GM12878 (cell line): ENCODE data around the gene FAM76A. TPM values are rescaled to one million over a fixed set of nuclear protein-coding genes. Genes with fewer than 3 reads are reported as not detected.

Experiments
- ATAC-seq: fragments of 200-7000 bp; cut with Tn5 transposase; 3 replicates; pipeline ENCODE4 v1.9.1; 2020; ENCODE audit warnings: mild to moderate bottlenecking, moderate library complexity
- BruUV-seq: library from RNA; stranded (reverse); fragments of 400-500 nt; replicated peaks from 2 replicates; lab custom pipeline; 2021; lab: Mats Ljungman, UMichigan
- CTCF ChIA-PET: fragments of 300-600 bp; sonication (Branson Sonifier 250); formaldehyde crosslinking; extraction: SDS; loops from one replicate; lab custom pipeline; 2021; ENCODE audit warnings: inconsistent platforms; lab: Yijun Ruan, JAX
- POLR2A ChIA-PET: fragments of 350-600 bp; formaldehyde crosslinking; extraction: SDS; loops from one replicate; lab custom pipeline; 2021; ENCODE audit warnings: inconsistent platforms; lab: Charles Lee
- RAD21 ChIA-PET: fragments of 300-600 bp; sonication (Branson Sonifier 250); formaldehyde crosslinking; loops from one replicate; lab custom pipeline; 2023; ENCODE audit warnings: antibody characterized with exemption; ENCODE audit not compliant: unreplicated experiment; lab: Charles Lee
- SMC1A ChIA-PET: fragments of 300-600 bp; sonication (Branson Sonifier 250); formaldehyde crosslinking; loops from one replicate; lab custom pipeline; 2023; ENCODE audit not compliant: unreplicated experiment, uncharacterized antibody; lab: Charles Lee
- DNase-seq: peaks from one replicate; pipeline ENCODE4 v3.0.0-alpha.2; 2011; ENCODE audit warnings: low read depth, low spot score
- FAIRE-seq: peaks from 3 replicates; lab custom pipeline; 2011; peaks lifted over from hg19 to GRCh38; lab: Jason Lieb, UNC
- H2AFZ ChIP-seq: 2 replicates; pipeline ENCODE4 v1.6.0; 2011; ENCODE audit warnings: low read depth, low read length, control low read depth; ENCODE audit not compliant: control insufficient read depth
- H3K27ac ChIP-seq: 2 replicates; pipeline ENCODE4 v1.5.1; 2011; ENCODE audit warnings: control low read depth; ENCODE audit not compliant: control insufficient read depth, insufficient read depth
- H3K27me3 ChIP-seq, 2 experiments: replicated peaks in 1 of 2; 2 replicates each; pipeline versions ENCODE4 v1.6.0 to v1.6.1; 2011; ENCODE audit warnings: low read length in 1 of 2; ENCODE audit not compliant: control insufficient read depth in 2 of 2, insufficient read depth in 2 of 2
- H3K36me3 ChIP-seq, 2 experiments: 2 replicates each; pipeline ENCODE4 v1.5.1; 2011; ENCODE audit warnings: low read length in 1 of 2; ENCODE audit not compliant: control insufficient read depth in 2 of 2, insufficient read depth in 2 of 2
- H3K4me1 ChIP-seq: 2 replicates; pipeline ENCODE4 v1.6.1; 2011; ENCODE audit warnings: mild to moderate bottlenecking, low read length, moderate library complexity, mixed read lengths; ENCODE audit not compliant: control insufficient read depth, insufficient read depth
- H3K4me2 ChIP-seq: 2 replicates; pipeline ENCODE4 v1.6.0; 2011; ENCODE audit warnings: control low read depth; ENCODE audit not compliant: control insufficient read depth, insufficient read depth
- H3K4me3 ChIP-seq: fragments of 200-600 bp; sonication (generic); 2 replicates; pipeline ENCODE4 v1.5.1; 2016
- H3K79me2 ChIP-seq: 2 replicates; pipeline ENCODE4 v1.6.0; 2011; ENCODE audit warnings: low read length; ENCODE audit not compliant: control insufficient read depth, insufficient read depth
- H3K9ac ChIP-seq: 2 replicates; pipeline ENCODE4 v1.8.0; 2011; ENCODE audit warnings: low read length, control low read depth, mixed read lengths; ENCODE audit not compliant: control insufficient read depth, insufficient read depth
- H3K9me3 ChIP-seq: replicated peaks from 3 replicates; pipeline ENCODE4 v1.5.1; 2011; ENCODE audit warnings: mild to moderate bottlenecking, low read length; ENCODE audit not compliant: control insufficient read depth, insufficient read depth
- H4K20me1 ChIP-seq: 2 replicates; pipeline ENCODE4 v1.6.0; 2011; ENCODE audit not compliant: control insufficient read depth, insufficient read depth
- IRF4 ChIP-seq: IDR thresholded peaks from 2 replicates; pipeline ENCODE4 v1.6.1; 2011; ENCODE audit warnings: low read depth, low read length
- NBN ChIP-seq: fragments of 450-650 bp; IDR thresholded peaks from 2 replicates; pipeline ENCODE4 v1.6.1; 2016
- NFYA ChIP-seq: IDR thresholded peaks from 2 replicates; pipeline ENCODE4 v1.6.1; 2011; ENCODE audit warnings: low read depth, mild to moderate bottlenecking, low read length, improper control_type of control experiment, borderline replicate concordance
- NRF1 ChIP-seq: conservative IDR thresholded peaks from 2 replicates; pipeline ENCODE4 v1.6.1; 2011; ENCODE audit warnings: mild to moderate bottlenecking, low read depth, low read length, improper control_type of control experiment
- SIX5 ChIP-seq: IDR thresholded peaks from 2 replicates; pipeline ENCODE4 v1.6.1; 2011; ENCODE audit warnings: mild to moderate bottlenecking, low read depth, low read length, moderate library complexity; ENCODE audit not compliant: severe bottlenecking
- WGBS: methylation state at CpG from one replicate; pipeline ENCODE4 v1.1.6; 2016; ENCODE audit warnings: low lambda C conversion rate; ENCODE audit not compliant: insufficient replicate concordance, insufficient coverage; ENCODE audit errors: missing lambda C conversion rate; 5-methylcytosine and 5-hydroxymethylcytosine counted together
- in situ Hi-C: fragments of 300-500 bp; cut with MboI; formaldehyde crosslinking; loops from 9 replicates; pipeline ENCODE4 v1.14.3; 2018; ENCODE audit warnings: mixed read lengths
- intact Hi-C: fragments of 100-400 bp; cut with micrococcal nuclease; formaldehyde crosslinking; loops from one replicate; pipeline ENCODE4 v1.14.2; 2022; ENCODE audit not compliant: unreplicated experiment
- polyA plus RNA-seq, 11 experiments: library from polyadenylated mRNA; depleted of rRNA in 4 of 11; unstranded in 6 of 11; stranded (reverse) in 5 of 11; fragments of >200 nt; fragmentation: Nextera tagmentation in 4 of 11; fragmentation: Illumina TruSeq in 1 of 11; extraction: Ambion mirVana in 4 of 11; extraction: Trizol in 1 of 11; gene quantifications; 1 replicate in 1 of 11; 2 replicates in 10 of 11; pipeline versions ENCODE4 v1.2.1 to v1.2.3, GENCODE V29; 2011 to 2016; ENCODE audit warnings: inconsistent platforms in 2 of 11, missing spikeins in 2 of 11, low read depth in 1 of 11
- total RNA-seq, 4 experiments: library from RNA; depleted of rRNA in 3 of 4; stranded (reverse); fragments of >200 nt in 3 of 4; fragmentation: Illumina TruSeq in 1 of 4; extraction: Trizol in 1 of 4; gene quantifications; 2 replicates each; pipeline versions ENCODE4 v1.2.1 to v1.2.3, GENCODE V29; 2013 to 2021
- TF ChIP-seq, protein P1 (sequence below): fragments of 450-650 bp; IDR thresholded peaks from 2 replicates; pipeline ENCODE4 v1.6.1; 2017; ENCODE audit warnings: mild to moderate bottlenecking, moderate library complexity

Gene FAM76A
- total and polyA plus RNA-seq, 10 of the 15 experiments (the other 5 are each of a cell fraction or from before 2014, with no cell fraction given) = 5.4 to 13.4 (median 7.6) TPM

DNA sequence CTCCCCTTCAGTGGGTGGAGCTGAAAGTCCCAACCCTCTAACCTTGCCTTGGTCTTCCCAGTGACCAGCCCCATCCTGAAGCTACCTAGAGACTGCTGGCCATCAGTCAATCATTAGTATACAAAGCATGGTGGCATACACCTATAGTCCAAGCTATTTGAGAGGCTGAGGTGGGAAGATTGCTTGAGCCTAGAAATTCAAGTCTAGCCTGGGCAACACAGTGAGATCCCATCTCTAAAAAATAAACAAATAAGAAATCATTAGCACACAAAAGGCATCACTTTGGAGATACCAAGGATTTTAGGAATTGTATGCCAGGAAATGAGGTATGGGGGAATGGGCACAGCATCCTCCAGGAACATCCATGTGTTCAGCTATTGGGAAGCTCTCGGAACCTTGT, 49.4 kb upstream of the FAM76A start:
- ChIA-PET CTCF (no interaction called here), RAD21 (no interaction called here), SMC1A (interaction anchor here (1.3 kb wide), 1 partner anchor 13 kb away, joined by 5 read pairs; no protein-coding TSS in a partner anchor), POLR2A (no interaction called here)
- H3K27ac ChIP-seq = no peak overlapping the region
- BruUV-seq = no TSS peak
- H3K4me2 ChIP-seq = no peak overlapping the region
- peaks cover 8% of the 10 kb centered on the region; the same call in 2 of the 3 replicates for H3K9me3 ChIP-seq
- no peak for DNase-seq
- H3K36me3 ChIP-seq = no peaks in the 10 kb centered on the region
- H3K4me3 ChIP-seq = no peak overlapping the region
- WGBS = 56% methylated on average over 1 of the region's 1 CpG
- TF ChIP-seq NFYA (no peak), SIX5 (no peak), NBN (no peak), NRF1 (no peak), IRF4 (no peak)
- TF ChIP-seq, protein P1, sequence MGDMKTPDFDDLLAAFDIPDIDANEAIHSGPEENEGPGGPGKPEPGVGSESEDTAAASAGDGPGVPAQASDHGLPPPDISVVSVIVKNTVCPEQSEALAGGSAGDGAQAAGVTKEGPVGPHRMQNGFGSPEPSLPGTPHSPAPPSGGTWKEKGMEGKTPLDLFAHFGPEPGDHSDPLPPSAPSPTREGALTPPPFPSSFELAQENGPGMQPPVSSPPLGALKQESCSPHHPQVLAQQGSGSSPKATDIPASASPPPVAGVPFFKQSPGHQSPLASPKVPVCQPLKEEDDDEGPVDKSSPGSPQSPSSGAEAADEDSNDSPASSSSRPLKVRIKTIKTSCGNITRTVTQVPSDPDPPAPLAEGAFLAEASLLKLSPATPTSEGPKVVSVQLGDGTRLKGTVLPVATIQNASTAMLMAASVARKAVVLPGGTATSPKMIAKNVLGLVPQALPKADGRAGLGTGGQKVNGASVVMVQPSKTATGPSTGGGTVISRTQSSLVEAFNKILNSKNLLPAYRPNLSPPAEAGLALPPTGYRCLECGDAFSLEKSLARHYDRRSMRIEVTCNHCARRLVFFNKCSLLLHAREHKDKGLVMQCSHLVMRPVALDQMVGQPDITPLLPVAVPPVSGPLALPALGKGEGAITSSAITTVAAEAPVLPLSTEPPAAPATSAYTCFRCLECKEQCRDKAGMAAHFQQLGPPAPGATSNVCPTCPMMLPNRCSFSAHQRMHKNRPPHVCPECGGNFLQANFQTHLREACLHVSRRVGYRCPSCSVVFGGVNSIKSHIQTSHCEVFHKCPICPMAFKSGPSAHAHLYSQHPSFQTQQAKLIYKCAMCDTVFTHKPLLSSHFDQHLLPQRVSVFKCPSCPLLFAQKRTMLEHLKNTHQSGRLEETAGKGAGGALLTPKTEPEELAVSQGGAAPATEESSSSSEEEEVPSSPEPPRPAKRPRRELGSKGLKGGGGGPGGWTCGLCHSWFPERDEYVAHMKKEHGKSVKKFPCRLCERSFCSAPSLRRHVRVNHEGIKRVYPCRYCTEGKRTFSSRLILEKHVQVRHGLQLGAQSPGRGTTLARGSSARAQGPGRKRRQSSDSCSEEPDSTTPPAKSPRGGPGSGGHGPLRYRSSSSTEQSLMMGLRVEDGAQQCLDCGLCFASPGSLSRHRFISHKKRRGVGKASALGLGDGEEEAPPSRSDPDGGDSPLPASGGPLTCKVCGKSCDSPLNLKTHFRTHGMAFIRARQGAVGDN = no peak
- no peaks in the 10 kb centered on the region for H4K20me1 ChIP-seq
- ATAC-seq = no peak
- no peak overlapping the region for H3K9ac ChIP-seq
- peaks cover 6% of the 10 kb centered on the region for H3K79me2 ChIP-seq
- H3K27me3 ChIP-seq = no peaks in the 10 kb centered on the region
- H2AFZ ChIP-seq = no peak overlapping the region
- H3K4me1 ChIP-seq = peaks cover 5% of the 10 kb centered on the region; the same call in 1 of the 2 replicates
- no peak for FAIRE-seq
- in situ Hi-C loops (no loop called here), intact Hi-C loops (no loop called here)
